Astrocyte (in vitro differentiated cells and primary cell): Measurements from ENCODE around the gene KRTAP5-10.
"Not testable (repeated sequence)": the region's sequence is repeated elsewhere in the genome, so short reads cannot be mapped to it uniquely, and the experiment has no call there.

Experiments used
- CTCF ChIP-seq: IDR thresholded peaks from 2 replicates; pipeline ENCODE4 v1.5.1; 2011; ENCODE audit warnings: low read depth, mild to moderate bottlenecking, inconsistent platforms, low read length, moderate library complexity; ENCODE audit not compliant: insufficient read depth
- EZH2 ChIP-seq: IDR thresholded peaks from 2 replicates; pipeline ENCODE4 v1.6.1; 2012; ENCODE audit warnings: mild to moderate bottlenecking, low read length, inconsistent platforms; ENCODE audit not compliant: insufficient read depth

DNA sequence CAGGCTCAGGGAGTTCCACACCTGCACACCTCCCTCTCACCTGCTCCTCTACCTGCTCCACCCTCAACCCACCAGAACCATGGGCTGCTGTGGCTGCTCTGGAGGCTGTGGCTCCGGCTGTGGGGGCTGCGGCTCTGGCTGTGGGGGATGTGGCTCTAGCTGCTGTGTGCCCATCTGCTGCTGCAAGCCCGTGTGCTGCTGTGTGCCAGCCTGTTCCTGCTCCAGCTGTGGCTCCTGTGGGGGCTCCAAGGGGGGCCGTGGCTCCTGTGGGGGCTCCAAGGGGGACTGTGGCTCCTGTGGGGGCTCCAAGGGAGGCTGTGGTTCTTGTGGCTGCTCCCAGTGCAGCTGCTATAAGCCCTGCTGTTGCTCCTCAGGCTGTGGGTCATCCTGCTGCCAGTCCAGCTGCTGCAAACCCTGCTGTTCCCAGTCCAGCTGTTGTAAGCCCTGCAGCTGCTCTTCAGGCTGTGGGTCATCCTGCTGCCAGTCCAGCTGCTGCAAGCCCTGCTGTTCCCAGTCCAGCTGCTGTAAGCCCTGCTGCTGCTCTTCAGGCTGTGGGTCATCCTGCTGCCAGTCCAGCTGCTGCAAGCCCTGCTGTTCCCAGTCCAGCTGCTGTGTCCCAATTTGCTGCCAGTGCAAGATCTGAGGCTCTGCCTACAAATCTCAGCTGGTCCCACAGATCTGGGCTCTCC lies 27.2 kb upstream of the KRTAP5-10 start, which contains the start of gene KRTAP5-8:
- not testable (repeated sequence) for TF ChIP-seq CTCF, EZH2
